Measurements from ENCODE around the gene KIF16B. TPM values are rescaled to one million over a fixed set of nuclear protein-coding genes. Genes with fewer than 3 reads are reported as not detected.

KIF16B gene
- total and polyA plus RNA-seq, 10 of the 15 experiments (the other 5 are each of a cell fraction or from before 2014, with no cell fraction given), result 0.21 to 5.2 (median 3.0) TPM

GRCh38 chr20:16518784-16519084, 54.5 kb downstream of the KIF16B start:
- TF ChIP-seq ATF2 (IDR thresholded peaks at IDR 0.05; ENCODE audit: low read length), result no peak
- TF ChIP-seq MLLT1 (IDR thresholded peaks at IDR 0.05), result no peak
- TF ChIP-seq SMARCA5 (IDR thresholded peaks at IDR 0.05), result no peak
- 49% methylated on average over 4 of the region's 4 CpGs for WGBS (ENCODE audit: insufficient coverage, insufficient replicate concordance, low lambda C conversion rate, missing lambda C conversion rate)
- no peak overlapping the region for H3K27ac ChIP-seq (ENCODE audit: control insufficient read depth, insufficient read depth)
- no peak overlapping the region for H2AFZ ChIP-seq (ENCODE audit: control insufficient read depth, low read depth, low read length)
- in situ Hi-C loops (cut with MboI), result loop anchor here (5.0 kb wide), 1 partner anchor 244 kb away; no protein-coding TSS in a partner anchor
- no peaks in the 10 kb centered on the region for H4K20me1 ChIP-seq (ENCODE audit: control insufficient read depth, insufficient read depth)
- H3K27me3 ChIP-seq (replicated peaks in 1 of 2; ENCODE audit: control insufficient read depth in 2 of 2, insufficient read depth in 2 of 2, low read length in 1 of 2), result no peaks in the 10 kb centered on the region
- H3K4me2 ChIP-seq (ENCODE audit: control insufficient read depth, insufficient read depth), result no peak overlapping the region
- H3K4me3 ChIP-seq, result no peak overlapping the region
- H3K79me2 ChIP-seq (ENCODE audit: control insufficient read depth, insufficient read depth, low read length), result no peaks in the 10 kb centered on the region
- ChIA-PET CTCF (interaction anchor here (1.0 to 1.8 kb wide), 4 partner anchors 10 to 303 kb away, joined by 3 to 9 read pairs (median 3); no protein-coding TSS in a partner anchor), RAD21 (ENCODE audit: unreplicated experiment) (interaction anchor here (0.9 to 2.6 kb wide), 2 partner anchors 9 to 242 kb away, joined by 3 to 6 read pairs; no protein-coding TSS in a partner anchor), SMC1A (ENCODE audit: uncharacterized antibody, unreplicated experiment) (interaction anchor here (2.2 kb wide), 1 partner anchor 243 kb away, joined by 10 read pairs; no protein-coding TSS in a partner anchor), POLR2A (no interaction called here)
- intact Hi-C loops (cut with micrococcal nuclease; ENCODE audit: unreplicated experiment), result loop anchor here (1.0 kb wide), 1 partner anchor 243 kb away; no protein-coding TSS in a partner anchor
- ATAC-seq (no peak), FAIRE-seq (no peak), DNase-seq (ENCODE audit: low read depth, low spot score) (no peak)
- no peak overlapping the region for H3K9ac ChIP-seq (ENCODE audit: control insufficient read depth, insufficient read depth, low read length)
- no peaks in the 10 kb centered on the region for H3K4me1 ChIP-seq (ENCODE audit: control insufficient read depth, insufficient read depth, low read length)
- no peaks in the 10 kb centered on the region for H3K36me3 ChIP-seq (ENCODE audit: control insufficient read depth in 2 of 2, insufficient read depth in 2 of 2, low read length in 1 of 2)
- no TSS peak for BruUV-seq (replicated peaks)
- no peaks in the 10 kb centered on the region for H3K9me3 ChIP-seq (replicated peaks; ENCODE audit: control insufficient read depth, insufficient read depth, low read length)

All from GM12878 (cell line).